ENCODE results near the gene TRAF3IP1.

Gene TRAF3IP1

GRCh38 chr2:238336793-238337444, 16.6 kb downstream of the TRAF3IP1 start:
- TF ChIP-seq CTCF (IDR thresholded peaks at IDR 0.05; ENCODE audit: low read depth, low read length, missing control alignments): no peak
- DNase-seq (ENCODE audit: extremely low read depth, low read depth): no peak
- H3K4me3 ChIP-seq (replicated peaks; ENCODE audit: low read depth, low read length): no peak overlapping the region

- DNase-seq (ENCODE audit: extremely low read depth, low read depth): no peak
- no peak overlapping the region for H3K4me3 ChIP-seq (replicated peaks; ENCODE audit: low read depth, low read length)
- TF ChIP-seq CTCF (IDR thresholded peaks at IDR 0.05; ENCODE audit: low read depth, low read length, missing control alignments): no peak
Observed at GRCh38 chr2:238337846-238338245, 17.5 kb downstream of the TRAF3IP1 start.

GRCh38 chr2:238338710-238339394, 18.5 kb downstream of the TRAF3IP1 start:
- no peak for TF ChIP-seq CTCF (IDR thresholded peaks at IDR 0.05; ENCODE audit: low read depth, low read length, missing control alignments)
- no peak for DNase-seq (ENCODE audit: extremely low read depth, low read depth)
- H3K4me3 ChIP-seq (replicated peaks; ENCODE audit: low read depth, low read length): no peak overlapping the region

GRCh38 chr2:238339395-238339780, 19.1 kb downstream of the TRAF3IP1 start:
- H3K4me3 ChIP-seq (replicated peaks; ENCODE audit: low read depth, low read length): no peak overlapping the region
- DNase-seq (ENCODE audit: extremely low read depth, low read depth): no peak
- TF ChIP-seq CTCF (IDR thresholded peaks at IDR 0.05; ENCODE audit: low read depth, low read length, missing control alignments): no peak

- DNase-seq (ENCODE audit: extremely low read depth, low read depth): no peak
- TF ChIP-seq CTCF (IDR thresholded peaks at IDR 0.05; ENCODE audit: low read depth, low read length, missing control alignments): no peak
- H3K4me3 ChIP-seq (replicated peaks; ENCODE audit: low read depth, low read length): no peak overlapping the region
Observed at GRCh38 chr2:238339814-238340213, 19.5 kb downstream of the TRAF3IP1 start.

GRCh38 chr2:238341536-238341935, 21.2 kb downstream of the TRAF3IP1 start:
- no peak for TF ChIP-seq CTCF (IDR thresholded peaks at IDR 0.05; ENCODE audit: low read depth, low read length, missing control alignments)
- no peak overlapping the region for H3K4me3 ChIP-seq (replicated peaks; ENCODE audit: low read depth, low read length)
- DNase-seq (ENCODE audit: extremely low read depth, low read depth): no peak

Measured in HFF-Myc (cell line).